B cell (primary cell): ENCODE results near the gene DLG1. TPM values are rescaled to one million over a fixed set of nuclear protein-coding genes. Genes with fewer than 3 reads are reported as not detected.

Experiments used
- ATAC-seq: fragments of 200-7000 bp; cut with Tn5 transposase; one replicate; pipeline ENCODE4 v1.10.0; 2021; ENCODE audit warnings: low read depth, mild to moderate bottlenecking, moderate number of reproducible peaks, moderate library complexity
- CTCF ChIA-PET: fragments of 350-600 bp; sonication (Branson Sonifier 250); formaldehyde crosslinking; loops from one replicate; lab custom pipeline; 2021; ENCODE audit warnings: antibody characterized with exemption, inconsistent platforms; lab: Charles Lee
- POLR2A ChIA-PET: fragments of 350-600 bp; sonication (Branson Sonifier 250); formaldehyde crosslinking; loops from one replicate; lab custom pipeline; 2021; ENCODE audit warnings: antibody characterized with exemption; lab: Charles Lee
- DNase-seq: peaks from one replicate; pipeline ENCODE4 v3.0.0; 2013
- H2AFZ ChIP-seq: 2 replicates; pipeline ENCODE4 v1.6.1; 2012; ENCODE audit warnings: mild to moderate bottlenecking, low read depth, low read length; ENCODE audit not compliant: insufficient read depth, poor library complexity, severe bottlenecking
- H3K27ac ChIP-seq, 2 donors: 1 replicate in 1 of 2; 2 replicates in 1 of 2; pipeline ENCODE4 v1.5.1; 2012 to 2013; ENCODE audit warnings: low read length in 2 of 2, mild to moderate bottlenecking in 2 of 2, moderate library complexity in 1 of 2
- H3K27me3 ChIP-seq, 4 experiments: fragments of 200-600 bp in 1 of 4; sonication (generic) in 1 of 4; replicated peaks in 1 of 4; 1 replicate in 2 of 4; 2 replicates in 2 of 4; pipeline versions ENCODE4 v1.6.1 to v1.7.0; 2013 to 2016; ENCODE audit warnings: low read length in 3 of 4, mild to moderate bottlenecking in 2 of 4, mixed read lengths in 1 of 4, moderate library complexity in 1 of 4; ENCODE audit not compliant: insufficient read depth in 4 of 4, control insufficient read depth in 3 of 4; ENCODE audit errors: control extremely low read depth in 1 of 4
- H3K36me3 ChIP-seq, 2 experiments: replicated peaks in 1 of 2; 1 replicate in 1 of 2; 2 replicates in 1 of 2; pipeline versions ENCODE4 v1.6.1 to v1.7.1; 2013; ENCODE audit warnings: low read length in 1 of 2; ENCODE audit not compliant: insufficient read depth in 2 of 2, control insufficient read depth in 1 of 2; ENCODE audit errors: control extremely low read depth in 1 of 2, extremely low read depth in 1 of 2
- H3K4me1 ChIP-seq, 2 donors: fragments of 200-600 bp in 1 of 2; sonication (generic) in 1 of 2; 1 replicate in 1 of 2; 2 replicates in 1 of 2; pipeline versions ENCODE4 v1.5.1 to v1.6.1; 2013 to 2017; ENCODE audit warnings: low read length in 2 of 2; ENCODE audit not compliant: control insufficient read depth in 2 of 2, insufficient read depth in 2 of 2
- H3K4me2 ChIP-seq: replicated peaks from 2 replicates; pipeline ENCODE3; 2012; ENCODE audit warnings: mild to moderate bottlenecking, low read depth, low read length; ENCODE audit not compliant: poor library complexity, severe bottlenecking
- H3K4me3 ChIP-seq, 5 experiments: fragments of 200-600 bp in 1 of 5; sonication (generic) in 1 of 5; 1 replicate in 3 of 5; 2 replicates in 2 of 5; pipeline versions ENCODE4 v1.5.1 to v1.7.0; 2011 to 2016; ENCODE audit warnings: low read length in 4 of 5, mild to moderate bottlenecking in 4 of 5, low read depth in 2 of 5, control low read depth in 1 of 5, moderate library complexity in 1 of 5; ENCODE audit not compliant: insufficient read depth in 1 of 5; ENCODE audit errors: control extremely low read depth in 1 of 5, extremely low read depth in 1 of 5
- H3K79me2 ChIP-seq: fragments of 200-600 bp; sonication (generic); one replicate; pipeline ENCODE4 v1.6.0; 2016; ENCODE audit warnings: low read length; ENCODE audit not compliant: control insufficient read depth, insufficient read depth
- H3K9ac ChIP-seq: fragments of 200-600 bp; sonication (generic); 2 replicates; pipeline ENCODE4 v1.6.1; 2017; ENCODE audit warnings: mild to moderate bottlenecking, low read length, moderate library complexity
- H3K9me3 ChIP-seq, 3 donors: one replicate each; pipeline versions ENCODE4 v1.6.1 to v1.7.1; 2013; ENCODE audit warnings: low read length in 2 of 3; ENCODE audit not compliant: control insufficient read depth in 2 of 3, insufficient read depth in 1 of 3; ENCODE audit errors: control extremely low read depth in 1 of 3
- H4K20me1 ChIP-seq: 2 replicates; pipeline ENCODE4 v1.6.0; 2012; ENCODE audit warnings: mild to moderate bottlenecking, low read length; ENCODE audit not compliant: insufficient read depth, control insufficient read depth, poor library complexity, severe bottlenecking
- H3K27ac Mint-ChIP-seq: one replicate; pipeline ENCODE4 v1.8.0; 2021; ENCODE audit warnings: mixed read lengths
- H3K27me3 Mint-ChIP-seq: one replicate; pipeline ENCODE4 v1.8.0; 2021; ENCODE audit warnings: mixed read lengths
- H3K4me1 Mint-ChIP-seq: one replicate; pipeline ENCODE4 v1.8.0; 2021; ENCODE audit warnings: mixed read lengths
- H3K4me3 Mint-ChIP-seq: one replicate; pipeline ENCODE4 v1.8.0; 2021; ENCODE audit warnings: mixed read lengths
- H3K9me3 Mint-ChIP-seq: one replicate; pipeline ENCODE4 v1.8.0; 2022; ENCODE audit warnings: mixed read lengths; ENCODE audit not compliant: insufficient read depth
- CTCF ChIP-seq: fragments of 200-600 bp; IDR thresholded peaks from one replicate; pipeline ENCODE4 v1.8.0; 2022; ENCODE audit warnings: antibody characterized with exemption, mild to moderate bottlenecking
- EZH2 ChIP-seq: IDR thresholded peaks from 2 replicates; pipeline ENCODE4 v1.6.1; 2012; ENCODE audit warnings: borderline replicate concordance, low read depth, mild to moderate bottlenecking, moderate library complexity, low read length; ENCODE audit not compliant: insufficient read depth, poor library complexity, severe bottlenecking
- WGBS: methylation state at CpG from one replicate; pipeline ENCODE4 v1.1.5; 2013; ENCODE audit warnings: missing lambda C conversion rate; ENCODE audit not compliant: insufficient coverage; 5-methylcytosine and 5-hydroxymethylcytosine counted together
- intact Hi-C: fragments of 100-400 bp; cut with micrococcal nuclease; formaldehyde crosslinking; loops from one replicate; pipeline ENCODE4 v1.10.0; 2022
- polyA plus RNA-seq: library from polyadenylated mRNA; depleted of rRNA; stranded (reverse); fragments of >200 nt; gene quantifications from 2 replicates; pipeline ENCODE4 v1.2.3, GENCODE V29; 2012
- total RNA-seq, 2 donors: library from RNA; stranded (reverse); fragments of 120-200 nt in 1 of 2; gene quantifications; 1 replicate in 1 of 2; 2 replicates in 1 of 2; pipeline versions ENCODE4 v1.2.3 to v1.2.4, GENCODE V29; 2013 to 2022

DLG1 gene
- total and polyA plus RNA-seq, 2 donors (not counting 1 experiment from before 2014, with no cell fraction given) = 23.4 to 114 TPM

DNA sequence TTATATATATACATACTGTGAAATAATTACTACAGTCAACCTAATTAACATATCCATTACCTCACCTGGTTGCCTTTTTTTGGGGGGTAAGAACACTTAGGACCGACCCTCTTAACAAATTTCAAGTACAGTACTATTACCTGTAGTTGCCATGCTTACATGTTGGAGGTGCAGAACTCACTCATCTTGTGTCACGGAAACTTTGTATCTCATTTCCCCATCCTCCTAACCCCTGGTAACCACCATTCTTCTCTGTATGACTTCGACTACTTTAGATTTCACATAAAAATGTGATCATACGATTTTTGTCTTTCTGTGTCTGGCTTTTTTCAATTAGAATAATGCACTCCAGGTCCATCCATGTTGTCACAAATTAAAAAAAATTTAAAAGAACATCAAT, 213.3 kb downstream of the DLG1 start:
- ATAC-seq (no peak), DNase-seq (no peak)
- H3K9ac ChIP-seq = no peak overlapping the region
- no peak overlapping the region for H3K27ac ChIP-seq
- H3K9me3 ChIP-seq = no peaks in the 10 kb centered on the region
- peaks cover 10 to 22% of the 10 kb centered on the region in 2 donors for H3K4me1 ChIP-seq
- CTCF ChIA-PET = no interaction called here
- Mint-ChIP-seq H3K4me1 (peaks cover 23% of the 10 kb centered on the region), H3K9me3 (no peaks in the 10 kb centered on the region), H3K27me3 (no peaks in the 10 kb centered on the region), H3K4me3 (no peak overlapping the region), H3K27ac (no peak overlapping the region)
- intact Hi-C loops = no loop called here
- no peak overlapping the region for H2AFZ ChIP-seq
- H3K27me3 ChIP-seq = no peaks in the 10 kb centered on the region
- H4K20me1 ChIP-seq = no peaks in the 10 kb centered on the region
- H3K4me3 ChIP-seq = no peak overlapping the region
- TF ChIP-seq CTCF = no peak
- no peak for TF ChIP-seq EZH2
- H3K36me3 ChIP-seq = peaks cover 0 to 6% of the 10 kb centered on the region in 2 experiments
- H3K79me2 ChIP-seq = no peaks in the 10 kb centered on the region
- H3K4me2 ChIP-seq = no peak overlapping the region
- POLR2A ChIA-PET = no interaction called here
- WGBS = no CpG with 5 or more reads among the region's 4 CpGs

DNA sequence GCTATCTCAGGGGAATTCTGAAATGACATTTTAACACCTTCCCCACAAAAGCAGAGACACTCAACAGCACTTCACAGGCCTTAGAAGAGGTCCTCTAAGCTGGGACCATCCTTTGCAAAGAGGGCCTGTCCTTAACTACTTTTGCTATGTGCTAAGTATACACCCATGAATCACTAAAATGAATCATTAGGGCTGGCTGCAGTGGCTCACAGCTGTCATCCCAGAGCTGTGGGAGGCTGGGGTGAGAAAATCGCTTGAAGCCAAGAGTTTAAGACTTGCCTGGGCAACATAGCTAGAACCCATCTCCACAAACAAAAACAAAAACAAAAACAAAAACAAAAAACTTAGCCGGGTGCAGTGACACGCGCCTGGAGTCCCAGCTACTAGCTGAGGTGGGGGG, 214.9 kb downstream of the DLG1 start:
- Histone ChIP-seq H3K36me3 (peaks cover 0 to 6% of the 10 kb centered on the region in 2 experiments), H3K4me1 (peaks cover 4 to 7% of the 10 kb centered on the region in 2 donors), H3K9me3 (no peaks in the 10 kb centered on the region), H3K4me2 (no peak overlapping the region), H2AFZ (no peak overlapping the region), H3K27ac (no peak overlapping the region), H3K79me2 (no peaks in the 10 kb centered on the region), H3K27me3 (no peaks in the 10 kb centered on the region), H3K9ac (no peak overlapping the region), H3K4me3 (no peak overlapping the region), H4K20me1 (no peaks in the 10 kb centered on the region)
- intact Hi-C loops = no loop called here
- H3K27me3 Mint-ChIP-seq = no peaks in the 10 kb centered on the region
- peaks cover 11% of the 10 kb centered on the region for H3K4me1 Mint-ChIP-seq
- ATAC-seq (no peak), DNase-seq (no peak)
- POLR2A ChIA-PET = no interaction called here
- H3K9me3 Mint-ChIP-seq = no peaks in the 10 kb centered on the region
- WGBS = no CpG with 5 or more reads among the region's 4 CpGs
- H3K27ac Mint-ChIP-seq = no peak overlapping the region
- CTCF ChIA-PET = interaction anchor here (1.2 to 1.5 kb wide), 3 partner anchors 16 to 105 kb away, joined by 3 to 4 read pairs (median 3); no protein-coding TSS in a partner anchor
- H3K4me3 Mint-ChIP-seq = no peak overlapping the region
- TF ChIP-seq EZH2 (no peak), CTCF (no peak)
